H1 (cell line): ENCODE results near the gene RPTOR. TPM values are rescaled to one million over a fixed set of nuclear protein-coding genes. Genes with fewer than 3 reads are reported as not detected.

ENCODE experiments used
- EP300 ChIP-seq, 2 experiments: IDR thresholded peaks; 1 replicate in 1 of 2; 2 replicates in 1 of 2; pipeline ENCODE4 v1.6.1; 2011 to 2012; ENCODE audit warnings: low read depth in 2 of 2, low read length in 2 of 2, mild to moderate bottlenecking in 2 of 2, borderline replicate concordance in 1 of 2, inconsistent platforms in 1 of 2, moderate library complexity in 1 of 2
- GABPA ChIP-seq: IDR thresholded peaks from 2 replicates; pipeline ENCODE4 v1.6.1; 2011; ENCODE audit warnings: mild to moderate bottlenecking, low read length, moderate library complexity, borderline replicate concordance; ENCODE audit not compliant: insufficient read depth
- POLR2A ChIP-seq, 2 experiments: IDR thresholded peaks; 1 replicate in 1 of 2; 2 replicates in 1 of 2; pipeline ENCODE4 v1.6.1; 2011; ENCODE audit warnings: low read depth in 2 of 2, low read length in 2 of 2, mild to moderate bottlenecking in 2 of 2; ENCODE audit errors: control extremely low read depth in 1 of 2
- RXRA ChIP-seq: IDR thresholded peaks from 2 replicates; pipeline ENCODE4 v1.6.1; 2011; ENCODE audit warnings: low read depth, mild to moderate bottlenecking, low read length, moderate library complexity; ENCODE audit not compliant: insufficient read depth
- SRF ChIP-seq: IDR thresholded peaks from 2 replicates; pipeline ENCODE4 v1.6.1; 2011; ENCODE audit warnings: mild to moderate bottlenecking, low read depth, low read length, moderate library complexity
- polyA plus RNA-seq, 7 experiments: library from polyadenylated mRNA; depleted of rRNA in 3 of 7; stranded (reverse) in 5 of 7; unstranded in 2 of 7; fragments of >200 nt in 5 of 7; fragments of 200-250 nt in 2 of 7; gene quantifications; 1 replicate in 5 of 7; 2 replicates in 1 of 7; 4 replicates in 1 of 7; pipeline versions ENCODE4 v1.2.1 to v1.2.3, GENCODE V29; 2011 to 2013; ENCODE audit warnings: missing spikeins in 2 of 7, mixed read lengths in 2 of 7
- total RNA-seq: library from RNA; stranded (reverse); fragmentation: NEBNext Ultra II Directional; extraction: Animal tissue kit (Norgen Biotek cat#: 25700); gene quantifications from 2 replicates; pipeline ENCODE4 v1.2.1, GENCODE V29; 2021

Gene RPTOR
- total and polyA plus RNA-seq, 2 of the 8 experiments (the other 6 are each of a cell fraction or from before 2014, with no cell fraction given): 6.9 to 28.7 TPM

DNA sequence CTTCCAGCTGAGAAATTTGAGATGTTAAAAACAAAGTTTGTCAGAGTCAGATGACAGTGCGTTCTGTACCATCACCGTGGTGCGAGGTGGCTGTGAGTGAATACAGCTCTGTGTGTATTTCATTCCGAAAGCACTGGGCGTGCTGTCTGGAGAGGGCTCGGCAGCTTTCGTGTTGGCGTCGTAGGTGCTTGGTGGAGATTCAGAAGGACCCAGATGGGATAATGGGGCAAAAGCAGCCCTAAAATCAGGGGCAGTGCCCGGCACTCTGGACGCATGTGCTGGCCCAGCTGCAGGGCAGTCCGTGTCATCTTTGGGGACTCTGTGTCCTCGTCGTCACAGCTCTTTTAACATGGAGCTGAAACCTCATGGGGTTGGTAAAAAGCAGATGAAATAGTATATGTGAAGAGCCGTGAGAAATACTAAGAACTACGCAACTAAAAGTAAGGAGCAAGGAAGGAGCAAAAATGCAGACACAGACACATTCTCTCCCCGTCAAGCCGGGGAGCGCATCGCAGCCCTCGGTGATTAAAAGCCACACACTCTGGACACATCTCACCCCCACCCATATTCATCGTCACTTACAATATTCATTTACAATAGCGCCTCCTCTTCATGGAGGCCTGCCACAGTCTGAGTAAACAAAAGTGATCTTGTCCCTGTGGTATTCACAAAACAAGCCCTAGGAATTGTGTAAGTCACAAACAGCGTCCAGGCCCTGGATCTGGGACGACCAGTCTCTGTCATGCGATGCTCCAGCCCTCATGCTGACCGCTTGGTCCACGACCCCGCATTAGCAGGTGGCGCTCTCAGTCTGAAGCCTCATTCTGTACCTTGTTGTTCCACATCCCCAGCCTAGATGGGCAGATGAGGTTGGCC, 206.7 kb downstream of the RPTOR start (continued):
- TF ChIP-seq SRF (no peak), RXRA (no peak), GABPA (no peak), EP300 (IDR thresholded peaks at IDR 0.05; ENCODE audit: borderline replicate concordance in 1 of 2, low read depth in 2 of 2, low read length in 2 of 2) (no peak), POLR2A (IDR thresholded peaks at IDR 0.05; ENCODE audit: control extremely low read depth in 1 of 2, low read depth in 2 of 2, low read length in 2 of 2) (no peak)
